GM12878 (cell line): Measurements from ENCODE around the gene GLP1R. TPM values are rescaled to one million over a fixed set of nuclear protein-coding genes. Genes with fewer than 3 reads are reported as not detected.

Experiments
- ATAC-seq: fragments of 200-7000 bp; cut with Tn5 transposase; 3 replicates; pipeline ENCODE4 v1.9.1; 2020; ENCODE audit warnings: mild to moderate bottlenecking, moderate library complexity
- BruUV-seq: library from RNA; stranded (reverse); fragments of 400-500 nt; replicated peaks from 2 replicates; lab custom pipeline; 2021; lab: Mats Ljungman, UMichigan
- CTCF ChIA-PET: fragments of 300-600 bp; sonication (Branson Sonifier 250); formaldehyde crosslinking; extraction: SDS; loops from one replicate; lab custom pipeline; 2021; ENCODE audit warnings: inconsistent platforms; lab: Yijun Ruan, JAX
- POLR2A ChIA-PET: fragments of 350-600 bp; formaldehyde crosslinking; extraction: SDS; loops from one replicate; lab custom pipeline; 2021; ENCODE audit warnings: inconsistent platforms; lab: Charles Lee
- RAD21 ChIA-PET: fragments of 300-600 bp; sonication (Branson Sonifier 250); formaldehyde crosslinking; loops from one replicate; lab custom pipeline; 2023; ENCODE audit warnings: antibody characterized with exemption; ENCODE audit not compliant: unreplicated experiment; lab: Charles Lee
- SMC1A ChIA-PET: fragments of 300-600 bp; sonication (Branson Sonifier 250); formaldehyde crosslinking; loops from one replicate; lab custom pipeline; 2023; ENCODE audit not compliant: unreplicated experiment, uncharacterized antibody; lab: Charles Lee
- DNase-seq: peaks from one replicate; pipeline ENCODE4 v3.0.0-alpha.2; 2011; ENCODE audit warnings: low read depth, low spot score
- FAIRE-seq: peaks from 3 replicates; lab custom pipeline; 2011; peaks lifted over from hg19 to GRCh38; lab: Jason Lieb, UNC
- H2AFZ ChIP-seq: 2 replicates; pipeline ENCODE4 v1.6.0; 2011; ENCODE audit warnings: low read depth, low read length, control low read depth; ENCODE audit not compliant: control insufficient read depth
- H3K27ac ChIP-seq: 2 replicates; pipeline ENCODE4 v1.5.1; 2011; ENCODE audit warnings: control low read depth; ENCODE audit not compliant: control insufficient read depth, insufficient read depth
- H3K27me3 ChIP-seq, 2 experiments: replicated peaks in 1 of 2; 2 replicates each; pipeline versions ENCODE4 v1.6.0 to v1.6.1; 2011; ENCODE audit warnings: low read length in 1 of 2; ENCODE audit not compliant: control insufficient read depth in 2 of 2, insufficient read depth in 2 of 2
- H3K36me3 ChIP-seq, 2 experiments: 2 replicates each; pipeline ENCODE4 v1.5.1; 2011; ENCODE audit warnings: low read length in 1 of 2; ENCODE audit not compliant: control insufficient read depth in 2 of 2, insufficient read depth in 2 of 2
- H3K4me1 ChIP-seq: 2 replicates; pipeline ENCODE4 v1.6.1; 2011; ENCODE audit warnings: mild to moderate bottlenecking, low read length, moderate library complexity, mixed read lengths; ENCODE audit not compliant: control insufficient read depth, insufficient read depth
- H3K4me2 ChIP-seq: 2 replicates; pipeline ENCODE4 v1.6.0; 2011; ENCODE audit warnings: control low read depth; ENCODE audit not compliant: control insufficient read depth, insufficient read depth
- H3K4me3 ChIP-seq: fragments of 200-600 bp; sonication (generic); 2 replicates; pipeline ENCODE4 v1.5.1; 2016
- H3K79me2 ChIP-seq: 2 replicates; pipeline ENCODE4 v1.6.0; 2011; ENCODE audit warnings: low read length; ENCODE audit not compliant: control insufficient read depth, insufficient read depth
- H3K9ac ChIP-seq: 2 replicates; pipeline ENCODE4 v1.8.0; 2011; ENCODE audit warnings: low read length, control low read depth, mixed read lengths; ENCODE audit not compliant: control insufficient read depth, insufficient read depth
- H3K9me3 ChIP-seq: replicated peaks from 3 replicates; pipeline ENCODE4 v1.5.1; 2011; ENCODE audit warnings: mild to moderate bottlenecking, low read length; ENCODE audit not compliant: control insufficient read depth, insufficient read depth
- H4K20me1 ChIP-seq: 2 replicates; pipeline ENCODE4 v1.6.0; 2011; ENCODE audit not compliant: control insufficient read depth, insufficient read depth
- JUND ChIP-seq: IDR thresholded peaks from 2 replicates; pipeline ENCODE4 v1.6.1; 2012; ENCODE audit warnings: low read depth, mild to moderate bottlenecking, low read length, improper control_type of control experiment, moderate library complexity
- MEF2A ChIP-seq: IDR thresholded peaks from 2 replicates; pipeline ENCODE4 v1.6.1; 2011; ENCODE audit warnings: low read depth, mild to moderate bottlenecking, low read length, moderate library complexity; ENCODE audit not compliant: insufficient read depth
- NBN ChIP-seq: fragments of 450-650 bp; IDR thresholded peaks from 2 replicates; pipeline ENCODE4 v1.6.1; 2016
- WGBS: methylation state at CpG from one replicate; pipeline ENCODE4 v1.1.6; 2016; ENCODE audit warnings: low lambda C conversion rate; ENCODE audit not compliant: insufficient replicate concordance, insufficient coverage; ENCODE audit errors: missing lambda C conversion rate; 5-methylcytosine and 5-hydroxymethylcytosine counted together
- in situ Hi-C: fragments of 300-500 bp; cut with MboI; formaldehyde crosslinking; loops from 9 replicates; pipeline ENCODE4 v1.14.3; 2018; ENCODE audit warnings: mixed read lengths
- intact Hi-C: fragments of 100-400 bp; cut with micrococcal nuclease; formaldehyde crosslinking; loops from one replicate; pipeline ENCODE4 v1.14.2; 2022; ENCODE audit not compliant: unreplicated experiment
- polyA plus RNA-seq, 11 experiments: library from polyadenylated mRNA; depleted of rRNA in 4 of 11; unstranded in 6 of 11; stranded (reverse) in 5 of 11; fragments of >200 nt; fragmentation: Nextera tagmentation in 4 of 11; fragmentation: Illumina TruSeq in 1 of 11; extraction: Ambion mirVana in 4 of 11; extraction: Trizol in 1 of 11; gene quantifications; 1 replicate in 1 of 11; 2 replicates in 10 of 11; pipeline versions ENCODE4 v1.2.1 to v1.2.3, GENCODE V29; 2011 to 2016; ENCODE audit warnings: inconsistent platforms in 2 of 11, missing spikeins in 2 of 11, low read depth in 1 of 11
- total RNA-seq, 4 experiments: library from RNA; depleted of rRNA in 3 of 4; stranded (reverse); fragments of >200 nt in 3 of 4; fragmentation: Illumina TruSeq in 1 of 4; extraction: Trizol in 1 of 4; gene quantifications; 2 replicates each; pipeline versions ENCODE4 v1.2.1 to v1.2.3, GENCODE V29; 2013 to 2021
- TF ChIP-seq, protein P1 (sequence below): fragments of 450-650 bp; IDR thresholded peaks from 2 replicates; pipeline ENCODE4 v1.6.1; 2016; ENCODE audit warnings: mild to moderate bottlenecking
- TF ChIP-seq, protein P2 (sequence below): fragments of 450-650 bp; conservative IDR thresholded peaks from 2 replicates; pipeline ENCODE4 v1.6.1; 2017; ENCODE audit warnings: mild to moderate bottlenecking, moderate library complexity
- TF ChIP-seq, protein P3 (sequence below): IDR thresholded peaks from 2 replicates; pipeline ENCODE4 v1.6.1; 2012; ENCODE audit warnings: mild to moderate bottlenecking, low read depth, low read length

The GLP1R gene
- total and polyA plus RNA-seq, 10 of the 15 experiments (the other 5 are each of a cell fraction or from before 2014, with no cell fraction given): 0.01 TPM; not detected in 9

DNA sequence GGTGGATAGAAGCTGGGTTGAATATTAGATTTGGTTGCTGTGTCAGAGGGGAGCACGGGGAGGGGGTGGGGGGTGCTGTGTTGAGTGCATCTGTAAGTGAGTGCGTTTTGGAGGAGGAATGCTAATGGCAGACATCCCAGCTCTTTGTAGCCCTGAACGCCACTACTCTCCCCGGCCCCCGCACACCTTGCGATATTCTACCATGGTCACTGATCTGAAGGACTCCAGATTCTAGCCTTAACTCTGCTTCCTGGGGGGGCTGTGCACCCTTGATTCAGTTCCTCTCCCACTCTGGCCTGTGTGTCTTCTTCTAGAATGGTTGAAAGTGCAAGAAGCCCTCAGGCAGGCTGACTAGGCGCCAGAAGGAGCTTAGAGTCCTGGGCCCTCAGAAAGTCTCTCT, 7.1 kb downstream of the GLP1R start:
- H3K27me3 ChIP-seq: peaks cover 0 to 2% of the 10 kb centered on the region in 2 experiments; a peak in 3 of 4 replicates
- RAD21 ChIA-PET: interaction anchor here (0.6 kb wide), 1 partner anchor 14 kb away, joined by 3 read pairs; no protein-coding TSS in a partner anchor
- no peak for FAIRE-seq
- no peaks in the 10 kb centered on the region for H3K36me3 ChIP-seq
- POLR2A ChIA-PET: no interaction called here
- H4K20me1 ChIP-seq: 0 out of 2 replicates have a peak, but pooled peaks cover 2% of the 10 kb centered on the region
- intact Hi-C loops: no loop called here
- H3K79me2 ChIP-seq: no peaks in the 10 kb centered on the region
- TF ChIP-seq JUND (no peak), NBN (no peak), MEF2A (no peak)
- TF ChIP-seq, protein P1, sequence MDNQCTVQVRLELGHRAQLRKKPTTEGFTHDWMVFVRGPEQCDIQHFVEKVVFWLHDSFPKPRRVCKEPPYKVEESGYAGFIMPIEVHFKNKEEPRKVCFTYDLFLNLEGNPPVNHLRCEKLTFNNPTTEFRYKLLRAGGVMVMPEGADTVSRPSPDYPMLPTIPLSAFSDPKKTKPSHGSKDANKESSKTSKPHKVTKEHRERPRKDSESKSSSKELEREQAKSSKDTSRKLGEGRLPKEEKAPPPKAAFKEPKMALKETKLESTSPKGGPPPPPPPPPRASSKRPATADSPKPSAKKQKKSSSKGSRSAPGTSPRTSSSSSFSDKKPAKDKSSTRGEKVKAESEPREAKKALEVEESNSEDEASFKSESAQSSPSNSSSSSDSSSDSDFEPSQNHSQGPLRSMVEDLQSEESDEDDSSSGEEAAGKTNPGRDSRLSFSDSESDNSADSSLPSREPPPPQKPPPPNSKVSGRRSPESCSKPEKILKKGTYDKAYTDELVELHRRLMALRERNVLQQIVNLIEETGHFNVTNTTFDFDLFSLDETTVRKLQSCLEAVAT: no peak
- TF ChIP-seq, protein P2, sequence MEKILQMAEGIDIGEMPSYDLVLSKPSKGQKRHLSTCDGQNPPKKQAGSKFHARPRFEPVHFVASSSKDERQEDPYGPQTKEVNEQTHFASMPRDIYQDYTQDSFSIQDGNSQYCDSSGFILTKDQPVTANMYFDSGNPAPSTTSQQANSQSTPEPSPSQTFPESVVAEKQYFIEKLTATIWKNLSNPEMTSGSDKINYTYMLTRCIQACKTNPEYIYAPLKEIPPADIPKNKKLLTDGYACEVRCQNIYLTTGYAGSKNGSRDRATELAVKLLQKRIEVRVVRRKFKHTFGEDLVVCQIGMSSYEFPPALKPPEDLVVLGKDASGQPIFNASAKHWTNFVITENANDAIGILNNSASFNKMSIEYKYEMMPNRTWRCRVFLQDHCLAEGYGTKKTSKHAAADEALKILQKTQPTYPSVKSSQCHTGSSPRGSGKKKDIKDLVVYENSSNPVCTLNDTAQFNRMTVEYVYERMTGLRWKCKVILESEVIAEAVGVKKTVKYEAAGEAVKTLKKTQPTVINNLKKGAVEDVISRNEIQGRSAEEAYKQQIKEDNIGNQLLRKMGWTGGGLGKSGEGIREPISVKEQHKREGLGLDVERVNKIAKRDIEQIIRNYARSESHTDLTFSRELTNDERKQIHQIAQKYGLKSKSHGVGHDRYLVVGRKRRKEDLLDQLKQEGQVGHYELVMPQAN: no peak
- TF ChIP-seq, protein P3, sequence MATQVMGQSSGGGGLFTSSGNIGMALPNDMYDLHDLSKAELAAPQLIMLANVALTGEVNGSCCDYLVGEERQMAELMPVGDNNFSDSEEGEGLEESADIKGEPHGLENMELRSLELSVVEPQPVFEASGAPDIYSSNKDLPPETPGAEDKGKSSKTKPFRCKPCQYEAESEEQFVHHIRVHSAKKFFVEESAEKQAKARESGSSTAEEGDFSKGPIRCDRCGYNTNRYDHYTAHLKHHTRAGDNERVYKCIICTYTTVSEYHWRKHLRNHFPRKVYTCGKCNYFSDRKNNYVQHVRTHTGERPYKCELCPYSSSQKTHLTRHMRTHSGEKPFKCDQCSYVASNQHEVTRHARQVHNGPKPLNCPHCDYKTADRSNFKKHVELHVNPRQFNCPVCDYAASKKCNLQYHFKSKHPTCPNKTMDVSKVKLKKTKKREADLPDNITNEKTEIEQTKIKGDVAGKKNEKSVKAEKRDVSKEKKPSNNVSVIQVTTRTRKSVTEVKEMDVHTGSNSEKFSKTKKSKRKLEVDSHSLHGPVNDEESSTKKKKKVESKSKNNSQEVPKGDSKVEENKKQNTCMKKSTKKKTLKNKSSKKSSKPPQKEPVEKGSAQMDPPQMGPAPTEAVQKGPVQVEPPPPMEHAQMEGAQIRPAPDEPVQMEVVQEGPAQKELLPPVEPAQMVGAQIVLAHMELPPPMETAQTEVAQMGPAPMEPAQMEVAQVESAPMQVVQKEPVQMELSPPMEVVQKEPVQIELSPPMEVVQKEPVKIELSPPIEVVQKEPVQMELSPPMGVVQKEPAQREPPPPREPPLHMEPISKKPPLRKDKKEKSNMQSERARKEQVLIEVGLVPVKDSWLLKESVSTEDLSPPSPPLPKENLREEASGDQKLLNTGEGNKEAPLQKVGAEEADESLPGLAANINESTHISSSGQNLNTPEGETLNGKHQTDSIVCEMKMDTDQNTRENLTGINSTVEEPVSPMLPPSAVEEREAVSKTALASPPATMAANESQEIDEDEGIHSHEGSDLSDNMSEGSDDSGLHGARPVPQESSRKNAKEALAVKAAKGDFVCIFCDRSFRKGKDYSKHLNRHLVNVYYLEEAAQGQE: no peak
- CTCF ChIA-PET: no interaction called here
- in situ Hi-C loops: no loop called here
- no peak overlapping the region for H2AFZ ChIP-seq
- H3K9ac ChIP-seq: no peak overlapping the region
- no peak overlapping the region for H3K27ac ChIP-seq
- H3K4me2 ChIP-seq: no peak overlapping the region
- SMC1A ChIA-PET: no interaction called here
- WGBS: 57% methylated on average over 6 of the region's 7 CpGs
- DNase-seq: no peak
- no TSS peak for BruUV-seq
- H3K4me1 ChIP-seq: no peaks in the 10 kb centered on the region; the same call in 1 of the 2 replicates
- ATAC-seq: no peak
- no peak overlapping the region for H3K4me3 ChIP-seq
- H3K9me3 ChIP-seq: no peaks in the 10 kb centered on the region
